Stimulated activated CD8-positive, alpha-beta memory T cell treated with anti-CD3 and anti-CD28 coated beads, Interleukin-4, amount 100 ng/mL, for 24 hours (primary cell): Measurements from ENCODE around the gene BLM.
"Not testable (repeated sequence)": the region's sequence is repeated elsewhere in the genome, so short reads cannot be mapped to it uniquely, and the experiment has no call there.

Source experiments
- DNase-seq: peaks from one replicate; pipeline ENCODE4 v3.0.0-alpha.2; 2020; ENCODE audit warnings: low read depth

BLM gene

DNA sequence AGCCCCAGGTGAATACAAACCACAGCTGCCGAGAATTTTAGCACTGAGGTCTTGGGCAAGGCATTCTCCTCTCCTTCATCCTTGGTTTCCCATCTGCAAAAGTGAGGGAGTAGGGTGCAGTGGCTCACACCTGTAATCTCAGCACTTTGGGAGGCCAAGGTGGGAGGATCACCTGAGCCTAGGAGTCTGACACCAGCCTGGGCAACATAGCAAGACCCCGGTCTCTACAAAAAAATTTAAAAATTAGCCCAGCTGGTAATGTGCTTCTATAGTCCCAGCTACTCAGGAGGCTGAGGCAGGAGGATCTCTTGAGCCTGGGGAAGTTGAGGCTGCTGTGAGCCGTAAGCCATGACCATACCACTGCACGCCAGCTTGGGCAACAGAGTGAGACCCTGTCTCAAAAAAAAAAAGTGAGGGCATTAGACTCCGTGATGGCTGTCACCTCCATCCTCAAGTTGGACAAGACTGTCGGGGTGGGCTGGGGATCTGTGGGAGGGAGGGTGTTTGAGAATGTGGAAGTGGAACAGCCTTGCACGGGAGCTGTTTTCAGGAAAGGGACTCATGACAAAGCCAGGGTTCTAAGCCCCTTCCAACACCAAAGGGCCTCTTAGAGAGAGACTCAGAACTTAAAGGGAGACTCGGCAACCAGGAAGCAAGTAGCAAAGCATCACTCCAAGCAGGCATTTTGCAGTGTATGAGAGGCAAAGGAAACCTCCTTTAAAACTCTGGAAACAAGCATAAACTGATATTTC, 105.2 kb downstream of the BLM start:
- DNase-seq: no peak

DNA sequence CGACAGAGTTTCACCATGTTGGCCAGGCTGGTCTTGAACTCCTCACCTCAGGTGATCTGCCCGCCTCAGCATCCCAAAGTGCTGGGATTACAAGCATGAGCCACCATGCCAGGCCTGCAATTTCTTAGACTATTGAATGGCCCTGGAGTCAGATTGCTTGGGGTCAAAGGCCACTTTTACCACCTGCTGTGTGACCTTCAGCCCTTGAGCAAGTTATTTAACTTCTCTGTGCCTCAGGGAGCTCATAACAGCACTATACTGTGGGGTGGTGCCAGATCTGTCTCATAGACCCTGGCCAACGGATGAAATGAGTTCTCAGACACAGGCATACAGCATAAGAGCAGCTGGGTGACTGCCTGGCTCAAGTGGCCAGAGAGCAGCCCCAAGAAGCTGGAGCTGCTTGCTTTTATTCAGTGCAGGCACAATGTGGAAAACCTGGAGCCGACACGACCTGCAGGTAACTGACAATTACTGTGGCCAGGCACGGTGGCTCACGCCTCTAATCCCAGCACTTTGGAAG, 106.4 kb downstream of the BLM start:
- no peak for DNase-seq

DNA sequence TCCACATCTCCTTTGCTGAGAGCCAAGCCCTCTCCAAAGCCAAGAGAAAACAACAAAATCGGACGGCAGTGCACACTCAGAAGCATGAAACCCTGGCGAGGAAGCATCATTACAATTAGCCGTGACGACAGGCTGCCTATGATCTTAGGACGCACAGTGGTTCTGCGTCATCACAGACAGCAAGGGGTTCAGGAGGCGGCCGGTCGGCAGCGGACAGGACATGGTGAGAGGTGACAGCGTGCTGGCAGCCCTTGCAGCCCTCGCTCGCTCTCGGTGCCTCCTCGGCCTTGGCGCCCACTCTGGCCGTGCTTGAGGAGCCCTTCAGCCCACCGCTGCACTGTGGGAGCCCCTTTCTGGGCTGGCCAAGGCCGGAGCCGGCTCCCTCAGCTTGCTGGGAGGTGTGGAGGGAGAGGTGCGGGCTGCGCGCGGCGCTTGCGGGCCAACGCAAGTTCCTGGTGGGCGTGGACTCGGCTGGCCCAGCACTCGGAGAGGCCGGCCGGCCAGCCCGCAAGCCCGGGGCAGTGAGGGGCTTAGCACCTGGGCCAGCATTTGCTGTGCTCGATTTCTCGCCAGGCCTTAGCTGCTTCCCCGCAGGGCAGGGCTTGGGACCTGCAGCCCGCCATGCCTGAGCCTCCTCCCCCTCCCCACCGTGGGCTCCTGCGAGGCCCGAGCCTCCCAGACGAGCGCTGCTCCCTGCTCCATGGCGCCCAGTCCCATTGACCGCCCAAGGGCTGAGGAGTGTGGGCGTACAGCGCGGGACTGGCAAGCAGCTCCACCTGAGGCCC, 108.2 kb downstream of the BLM start:
- DNase-seq: not testable (repeated sequence)

DNA sequence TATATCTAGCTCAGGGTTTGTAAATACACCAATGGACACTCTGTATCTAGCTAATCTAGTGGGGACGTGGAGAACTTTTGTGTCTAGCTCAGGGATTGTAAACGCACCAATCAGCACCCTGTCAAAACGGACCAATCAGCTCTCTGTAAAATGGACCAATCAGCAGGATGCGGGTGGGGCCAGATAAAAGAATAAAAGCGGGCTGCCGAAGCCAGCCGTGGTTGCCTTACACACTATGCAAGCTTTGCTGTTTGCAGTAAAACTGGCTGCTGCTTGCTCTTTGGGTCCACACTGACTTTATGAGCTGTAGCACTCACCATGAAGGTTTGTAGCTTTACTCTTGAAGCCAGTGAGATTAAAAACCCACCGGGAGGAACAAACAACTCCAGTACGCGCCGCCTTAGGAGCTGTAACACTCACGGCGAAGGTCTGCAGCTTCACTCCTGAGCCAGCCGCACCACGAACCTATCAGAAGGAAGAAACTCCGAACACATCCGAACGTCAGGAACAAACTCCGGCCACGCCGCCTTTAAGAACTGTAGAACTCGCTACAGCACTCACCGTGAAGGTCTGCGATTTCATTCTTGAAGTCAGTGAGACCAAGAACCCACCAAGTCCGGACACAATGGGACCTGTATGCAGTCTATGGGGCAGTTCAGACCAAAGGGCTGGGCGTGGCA, 109.2 kb downstream of the BLM start:
- DNase-seq: not testable (repeated sequence)

DNA sequence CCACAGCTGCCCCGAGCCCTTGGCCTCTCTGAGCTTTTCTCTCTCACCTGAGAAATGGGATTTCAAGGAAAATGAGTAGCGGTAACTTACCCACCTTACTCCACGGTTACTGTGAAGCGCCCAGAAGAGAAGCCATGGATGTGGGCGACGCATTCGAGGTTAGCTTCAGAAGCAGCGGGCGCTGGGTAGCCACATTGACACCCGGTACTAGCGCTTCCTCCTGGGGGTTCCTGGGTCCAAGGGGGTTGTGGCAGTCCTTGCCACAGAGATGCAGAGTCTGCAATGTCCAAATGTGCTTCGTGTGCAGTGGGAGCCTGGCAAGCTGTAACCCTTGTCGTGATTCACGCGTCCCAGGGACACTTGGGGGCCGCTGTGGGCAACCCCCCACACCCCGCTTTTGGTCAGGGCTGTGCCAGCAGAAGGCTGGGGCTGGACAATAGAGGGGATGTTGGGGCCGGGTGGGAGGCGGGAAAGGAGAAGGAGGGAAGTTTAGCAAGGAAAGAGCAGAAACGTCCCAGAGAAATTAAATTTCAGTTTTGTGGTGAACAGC, 109.8 kb downstream of the BLM start:
- no peak for DNase-seq

DNA sequence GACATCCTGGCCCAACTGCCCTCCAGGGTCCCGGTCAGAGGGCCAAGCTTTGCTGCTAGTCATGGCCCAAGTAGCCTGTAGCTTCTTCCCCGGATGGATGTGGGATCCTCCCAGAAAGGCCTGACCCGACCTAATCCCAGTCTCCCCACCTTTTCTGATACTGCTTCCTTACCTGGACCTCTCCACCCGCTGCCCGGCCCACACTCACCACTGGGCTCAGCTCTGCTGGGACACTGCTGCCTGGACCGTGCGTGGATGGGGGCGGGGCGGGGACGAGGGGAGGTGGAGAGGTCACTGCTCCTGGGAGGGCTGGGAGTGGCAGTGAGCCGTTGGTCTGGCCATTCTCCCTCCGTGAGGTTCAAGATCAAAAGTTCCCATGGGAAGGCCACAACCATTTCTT, 111.0 kb downstream of the BLM start:
- no peak for DNase-seq

DNA sequence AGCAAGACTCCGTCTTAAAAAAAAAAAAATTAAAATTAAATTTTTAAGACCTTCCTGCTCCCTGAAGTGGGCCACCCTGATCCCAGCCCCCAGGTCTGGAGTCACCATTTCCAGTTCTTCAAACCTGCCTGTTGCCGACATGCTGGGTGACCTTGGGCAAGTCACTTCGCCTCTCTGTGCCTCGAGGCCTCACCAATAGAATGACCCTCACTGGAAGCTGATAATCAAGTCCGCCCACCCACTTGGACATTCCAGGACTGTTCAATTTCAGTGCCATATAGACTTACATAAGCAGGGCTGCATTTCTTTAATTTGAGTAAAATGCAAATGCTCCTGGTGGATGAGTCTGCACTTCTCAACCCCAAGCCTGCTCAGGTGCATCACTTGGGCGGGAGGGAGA, 112.0 kb downstream of the BLM start:
- no peak for DNase-seq

DNA sequence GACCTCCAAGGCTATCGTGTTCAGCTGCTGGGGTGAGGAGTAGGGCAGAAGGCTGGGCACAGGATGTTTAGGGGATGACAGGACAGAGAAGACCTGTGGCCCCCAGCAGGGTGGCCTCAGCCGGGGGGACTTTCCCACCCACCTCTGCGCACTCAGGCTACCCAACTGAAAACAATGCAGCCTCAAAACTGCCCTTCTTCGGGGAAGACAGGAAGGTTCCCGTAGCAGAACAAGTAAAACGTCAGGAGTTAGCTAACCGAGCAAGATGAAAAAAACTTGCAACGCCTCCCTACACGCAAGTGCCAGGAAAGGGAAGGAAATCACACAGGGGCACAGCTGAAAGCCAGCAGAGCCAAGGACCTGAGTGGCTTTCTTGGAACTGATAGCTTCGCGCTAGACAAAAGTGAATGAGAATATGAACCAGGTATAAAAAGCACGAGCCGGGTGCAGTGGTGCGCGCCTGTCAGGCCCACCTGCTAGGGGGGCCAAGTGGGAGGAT, 112.8 kb downstream of the BLM start:
- no peak for DNase-seq

DNA sequence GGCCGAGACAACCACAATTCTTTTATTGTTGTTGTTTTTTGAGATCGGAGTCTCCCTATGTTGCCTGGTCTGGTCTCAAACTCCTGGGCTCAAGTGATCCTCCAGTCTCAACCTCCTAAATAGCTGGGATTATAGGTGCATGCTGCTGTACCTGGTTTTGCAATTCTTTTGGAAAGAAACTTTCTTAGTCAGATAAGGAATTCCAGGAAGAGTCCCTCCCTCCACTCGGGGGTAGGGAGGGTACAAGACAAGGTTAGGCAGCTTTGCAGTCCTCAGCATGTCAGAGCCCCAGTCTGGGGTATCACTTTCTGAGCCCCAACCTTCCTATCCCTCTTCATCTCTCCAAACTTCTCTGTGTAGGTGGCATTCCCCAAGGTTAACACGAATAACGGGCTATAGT, 117.5 kb downstream of the BLM start:
- DNase-seq: no peak

DNA sequence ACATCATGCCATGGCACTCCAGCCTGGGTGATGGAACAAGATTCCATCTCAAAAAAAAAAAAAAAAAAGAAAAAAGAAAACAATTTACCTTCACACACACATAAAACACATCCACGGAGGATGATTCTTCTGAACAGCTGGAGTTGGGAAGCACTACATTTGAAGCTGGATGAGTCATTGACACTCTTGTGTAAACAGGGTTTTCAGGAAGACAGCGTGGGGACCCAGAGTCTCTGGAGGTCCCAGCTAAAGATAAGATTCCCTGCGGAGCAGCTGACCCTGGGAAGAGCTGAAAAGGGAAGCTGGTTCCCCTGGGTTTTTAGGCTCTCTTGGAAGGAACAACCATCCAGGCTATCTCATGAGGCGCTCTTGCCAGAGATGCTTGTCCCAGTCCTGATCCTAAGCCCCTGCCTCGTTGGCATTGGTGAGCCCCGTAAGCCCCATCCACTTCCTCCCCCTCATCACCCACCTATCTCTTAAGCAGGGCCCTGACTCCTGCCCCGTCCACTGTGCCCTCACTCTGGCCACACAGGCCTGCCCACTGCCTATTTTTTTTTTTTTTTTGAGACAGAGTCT, 119.2 kb downstream of the BLM start:
- no peak for DNase-seq

DNA sequence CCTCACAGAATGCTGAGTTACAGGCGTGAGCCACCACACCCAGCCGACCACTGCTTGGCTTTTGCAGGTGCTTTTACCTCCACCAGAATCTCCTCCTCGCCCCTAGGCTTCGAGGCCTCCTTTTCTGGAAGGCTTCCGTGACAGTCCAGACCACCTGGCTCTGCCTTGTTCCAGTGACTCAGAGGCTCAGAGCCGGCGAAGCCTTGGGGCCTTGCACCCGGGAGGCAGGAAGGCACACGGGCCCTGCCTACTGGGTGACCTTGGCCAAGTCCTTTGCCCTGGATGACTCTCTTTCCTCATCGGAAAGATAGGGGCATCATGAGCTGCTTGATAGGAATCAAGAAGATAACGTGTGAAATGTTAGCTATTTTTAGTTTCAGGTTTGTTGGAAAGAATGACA, 119.9 kb downstream of the BLM start:
- no peak for DNase-seq

DNA sequence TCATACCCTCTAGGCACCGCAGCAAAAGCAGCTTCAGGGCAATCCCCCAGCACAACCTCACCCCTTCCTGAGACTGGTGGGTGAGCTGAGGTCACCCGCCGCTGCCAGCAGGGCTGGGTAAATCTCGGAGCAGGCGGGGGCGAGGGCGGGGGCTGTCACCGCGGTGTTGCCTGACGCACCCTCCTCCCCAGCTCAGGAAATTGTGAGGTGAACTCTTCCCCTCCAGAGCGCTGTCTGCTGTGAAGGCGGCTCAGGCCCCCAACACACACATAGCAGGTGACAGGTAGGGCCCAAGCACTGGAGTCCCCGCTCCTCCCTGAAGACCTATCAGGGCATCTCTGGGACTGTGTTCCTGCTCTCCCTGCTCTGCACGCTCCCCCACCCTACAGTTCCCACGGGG, 121.0 kb downstream of the BLM start:
- DNase-seq: peak; percentile 81

DNA sequence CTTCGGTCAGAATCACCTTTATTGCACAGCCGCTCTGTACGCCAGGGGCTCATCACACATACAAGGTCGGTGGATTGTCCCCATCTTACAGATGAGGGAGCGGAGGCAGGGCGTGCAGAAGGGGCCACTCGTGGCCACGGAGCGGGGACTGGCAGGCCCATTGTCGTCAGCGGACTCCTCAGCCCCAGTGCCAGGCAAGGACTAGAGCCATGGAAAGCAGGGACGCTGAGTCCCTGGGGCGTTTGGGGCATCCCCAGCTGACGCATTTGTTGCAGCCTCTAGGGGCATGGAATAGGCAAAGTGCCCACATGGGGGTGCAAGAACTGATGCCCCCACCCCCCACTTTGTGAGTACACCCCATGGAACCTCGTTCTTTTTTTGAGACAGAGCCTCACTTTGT, 121.4 kb downstream of the BLM start:
- DNase-seq: no peak

DNA sequence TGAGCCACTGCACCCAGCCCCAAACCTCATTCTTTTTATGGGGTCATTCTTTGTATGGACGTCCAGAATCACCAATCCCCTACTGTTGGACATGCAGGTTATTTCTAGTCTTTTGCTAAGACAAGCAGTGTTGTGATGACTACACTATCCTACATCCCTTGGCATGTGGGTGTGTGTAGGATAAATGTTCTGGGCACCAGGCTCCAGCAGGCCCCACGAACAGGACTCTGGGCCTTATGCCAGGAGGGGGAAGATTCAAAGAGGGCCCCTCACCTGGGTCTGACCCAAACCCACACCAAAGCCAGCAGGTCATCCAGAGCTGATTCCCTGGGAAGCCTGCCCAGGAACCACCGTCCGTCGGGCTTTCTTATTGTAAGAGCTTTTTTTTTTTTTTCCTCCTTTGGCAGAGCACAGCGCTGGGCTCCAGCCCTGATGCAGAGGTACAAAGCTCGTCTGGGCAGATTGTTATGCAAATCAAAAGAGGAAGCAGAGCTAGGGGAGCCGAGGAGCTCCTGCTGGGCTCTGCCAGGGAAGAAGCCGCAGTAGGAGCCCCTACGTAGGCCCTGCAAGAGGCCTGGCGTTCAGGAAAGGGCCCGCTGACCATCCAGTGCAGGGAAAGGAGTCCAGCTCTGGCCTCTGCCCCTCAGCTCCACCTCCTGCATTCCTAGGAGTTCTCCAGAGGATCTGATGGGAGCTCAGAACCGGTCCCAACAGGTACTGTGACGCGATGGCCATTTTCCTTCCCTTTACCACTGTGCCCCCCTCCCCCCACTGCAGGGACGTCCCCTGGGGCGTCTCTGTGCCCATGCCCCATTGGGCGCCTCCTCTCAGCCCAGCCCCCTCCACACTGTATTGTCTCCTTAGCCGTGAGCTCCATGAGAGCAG, 122.3 kb downstream of the BLM start:
- no peak for DNase-seq

DNA sequence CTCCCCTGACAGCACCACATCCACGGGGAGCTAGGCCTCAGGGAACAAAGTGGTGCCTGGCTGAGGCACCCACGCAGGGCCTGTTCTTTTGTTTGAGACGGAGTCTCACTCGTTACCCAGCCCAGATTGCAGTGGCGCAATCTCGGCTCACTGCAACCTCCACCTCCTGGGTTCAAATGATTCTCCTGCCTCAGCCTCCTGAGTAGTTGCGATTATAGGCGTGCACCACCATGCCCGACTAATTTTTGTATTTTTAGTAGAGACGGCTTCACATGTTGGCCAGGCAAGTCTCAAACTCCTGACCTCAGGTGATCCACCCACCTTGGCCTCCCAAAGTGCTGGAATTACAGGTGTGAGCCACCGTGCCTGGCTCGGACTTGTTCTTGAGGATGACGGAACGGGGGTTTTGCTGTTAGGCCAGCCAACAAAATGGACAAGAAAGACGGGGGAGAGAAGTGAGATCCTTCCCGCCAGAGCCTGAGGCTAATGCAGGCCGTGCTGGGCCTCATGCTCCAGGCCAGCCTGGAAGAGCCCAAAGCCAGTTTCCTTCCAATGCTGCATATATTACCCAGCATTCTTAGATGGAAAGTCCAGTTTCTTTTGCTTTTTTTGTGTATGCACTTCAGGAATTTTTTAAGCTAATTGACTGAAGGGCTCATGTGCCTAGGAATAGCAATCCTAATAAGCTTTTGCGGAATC, 123.2 kb downstream of the BLM start:
- DNase-seq: no peak

DNA sequence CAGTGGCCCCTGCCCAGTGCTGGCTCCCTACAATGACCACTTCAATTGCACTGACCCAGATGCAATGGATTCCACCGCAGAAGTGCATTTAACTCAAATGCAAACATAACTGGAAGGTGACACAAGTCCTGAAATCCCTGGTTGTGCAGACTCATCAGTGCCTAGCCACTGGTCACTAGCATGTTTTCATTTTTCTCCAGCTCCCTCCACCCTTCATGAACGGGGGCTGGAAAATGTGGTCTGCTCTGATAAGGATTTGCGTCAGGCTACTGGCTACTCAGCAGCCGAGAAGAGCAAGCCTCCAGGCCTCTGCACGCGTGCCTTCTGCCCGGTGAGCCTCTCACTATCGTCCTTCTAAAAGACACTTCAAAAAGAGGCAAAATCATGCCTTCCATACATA, 123.8 kb downstream of the BLM start:
- no peak for DNase-seq

DNA sequence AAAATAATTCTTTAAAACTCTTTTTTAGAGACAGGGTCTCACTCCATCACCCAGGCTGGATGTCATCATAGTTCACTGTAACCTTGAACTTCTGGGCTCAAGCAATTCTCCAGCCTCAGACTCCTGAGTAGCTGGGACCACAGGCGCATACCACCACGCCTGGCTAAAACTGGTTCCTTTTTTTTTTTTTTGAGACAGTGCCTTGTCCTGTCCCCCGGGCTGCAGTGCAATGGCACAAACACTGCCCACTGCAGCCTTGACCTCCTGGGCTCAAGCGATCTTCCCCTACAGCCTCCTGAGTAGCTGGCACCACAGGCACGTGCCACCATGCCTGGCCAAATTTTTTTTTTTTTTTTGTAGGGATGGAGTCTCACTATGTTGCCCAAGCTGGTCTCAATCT, 127.5 kb downstream of the BLM start:
- no peak for DNase-seq

DNA sequence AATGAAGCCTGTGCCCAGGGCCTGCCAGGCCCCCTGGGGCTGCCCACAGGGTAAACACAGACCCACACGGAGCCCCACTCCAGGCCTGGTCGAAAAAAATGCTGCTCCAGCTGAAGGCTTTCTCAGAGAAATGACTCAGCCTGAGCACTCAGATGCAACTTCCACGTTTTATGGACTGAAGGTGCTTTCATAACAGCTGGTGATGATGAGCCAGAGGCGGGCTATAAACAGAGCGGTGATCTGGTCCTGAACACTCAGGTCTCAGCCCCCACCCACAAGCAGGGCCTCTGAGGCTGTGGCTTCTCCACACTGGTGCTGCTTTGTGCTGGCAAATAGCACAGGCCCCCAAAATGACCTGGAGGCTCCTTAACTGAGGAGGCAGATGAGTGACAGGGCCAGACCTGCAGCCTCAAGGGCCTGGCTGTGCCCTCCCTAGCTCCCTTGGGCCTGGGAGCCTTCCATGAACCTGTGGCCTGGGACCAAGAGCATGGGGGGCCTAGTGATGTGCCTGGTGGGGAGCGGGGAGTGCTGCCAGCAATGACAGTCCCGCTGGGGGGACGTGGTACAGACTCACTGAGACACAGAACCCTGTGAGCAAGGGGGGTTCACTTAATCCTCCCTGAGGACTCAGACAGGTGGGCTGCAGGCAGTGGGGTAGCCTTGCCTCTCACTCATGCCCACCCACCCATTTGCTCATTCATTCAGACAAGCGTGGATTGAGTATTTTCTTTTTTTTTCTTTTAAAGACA, 128.2 kb downstream of the BLM start:
- no peak for DNase-seq

DNA sequence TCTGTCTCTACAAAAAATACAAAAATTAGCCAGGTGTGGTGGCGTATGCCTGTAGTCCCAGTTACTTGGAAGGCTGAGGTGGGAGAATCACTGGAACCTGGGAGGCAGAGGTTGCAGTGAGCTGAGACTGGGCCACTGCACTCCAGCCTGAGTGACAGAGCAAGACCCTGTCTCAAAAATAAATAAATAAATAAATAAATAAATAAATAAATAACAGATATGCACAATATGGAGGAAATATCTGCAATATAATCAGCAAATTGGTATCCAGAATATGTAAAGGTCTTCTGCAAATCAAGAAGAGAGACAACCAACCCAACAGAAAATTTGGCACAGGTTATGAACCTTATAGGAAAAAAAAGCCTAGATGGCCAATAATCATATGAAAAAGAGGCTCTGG, 132.3 kb downstream of the BLM start:
- not testable (repeated sequence) for DNase-seq

DNA sequence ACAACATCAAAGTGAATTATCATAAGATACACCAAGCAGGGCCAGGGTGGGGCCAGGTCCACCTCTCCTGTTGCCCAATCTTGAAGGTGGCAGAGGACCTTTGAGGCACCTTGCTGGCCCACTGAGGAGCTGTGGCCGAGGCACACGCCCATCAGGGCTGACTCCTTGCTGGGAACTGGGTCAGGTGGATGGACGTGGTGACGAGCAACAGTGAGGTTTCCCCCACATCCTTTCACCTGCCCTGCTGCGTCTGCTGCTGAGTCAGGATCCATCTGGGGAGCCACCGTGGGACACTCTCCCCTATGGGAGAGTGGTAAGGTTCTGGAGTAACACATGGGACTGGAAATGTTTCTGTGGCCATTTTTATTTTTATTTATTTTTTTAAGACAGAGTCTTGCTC, 134.0 kb downstream of the BLM start:
- no peak for DNase-seq
